Measurements from ENCODE around the gene RGS5.

DNA sequence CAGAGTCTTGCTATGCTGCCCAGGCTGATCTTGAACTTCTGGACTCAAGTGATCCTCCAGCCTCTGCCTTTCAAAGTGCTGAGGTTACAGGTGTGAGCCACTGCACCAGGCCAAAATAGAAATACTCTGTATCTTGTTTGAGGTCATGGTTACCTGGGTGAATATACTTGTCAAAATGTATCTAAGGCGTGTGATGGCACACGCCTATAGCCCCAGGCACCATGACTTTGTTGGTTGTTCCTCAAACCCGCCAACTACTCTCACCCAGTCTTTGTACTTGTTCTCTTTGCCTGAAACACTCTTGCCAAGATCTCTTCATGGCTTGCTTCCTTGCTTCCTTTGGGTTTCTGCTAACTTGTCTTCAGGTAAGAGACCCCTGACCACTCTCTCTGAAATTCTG is 38.0 kb upstream of the RGS5 start:
- TF ChIP-seq, protein P1, sequence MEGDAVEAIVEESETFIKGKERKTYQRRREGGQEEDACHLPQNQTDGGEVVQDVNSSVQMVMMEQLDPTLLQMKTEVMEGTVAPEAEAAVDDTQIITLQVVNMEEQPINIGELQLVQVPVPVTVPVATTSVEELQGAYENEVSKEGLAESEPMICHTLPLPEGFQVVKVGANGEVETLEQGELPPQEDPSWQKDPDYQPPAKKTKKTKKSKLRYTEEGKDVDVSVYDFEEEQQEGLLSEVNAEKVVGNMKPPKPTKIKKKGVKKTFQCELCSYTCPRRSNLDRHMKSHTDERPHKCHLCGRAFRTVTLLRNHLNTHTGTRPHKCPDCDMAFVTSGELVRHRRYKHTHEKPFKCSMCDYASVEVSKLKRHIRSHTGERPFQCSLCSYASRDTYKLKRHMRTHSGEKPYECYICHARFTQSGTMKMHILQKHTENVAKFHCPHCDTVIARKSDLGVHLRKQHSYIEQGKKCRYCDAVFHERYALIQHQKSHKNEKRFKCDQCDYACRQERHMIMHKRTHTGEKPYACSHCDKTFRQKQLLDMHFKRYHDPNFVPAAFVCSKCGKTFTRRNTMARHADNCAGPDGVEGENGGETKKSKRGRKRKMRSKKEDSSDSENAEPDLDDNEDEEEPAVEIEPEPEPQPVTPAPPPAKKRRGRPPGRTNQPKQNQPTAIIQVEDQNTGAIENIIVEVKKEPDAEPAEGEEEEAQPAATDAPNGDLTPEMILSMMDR (IDR thresholded peaks at IDR 0.05): no peak
- no peak for TF ChIP-seq POLR2A (IDR thresholded peaks at IDR 0.05)
